Mesenchymal stem cell (in vitro differentiated cells and primary cell): ENCODE results near the gene CYP8B1.

ENCODE experiments used
- DNase-seq: peaks from one replicate; pipeline ENCODE4 v3.0.0-alpha.2; 2013
- H2AFZ ChIP-seq: one replicate; pipeline ENCODE4 v1.6.1; 2013; ENCODE audit warnings: low read depth, mild to moderate bottlenecking, control low read depth, inconsistent platforms, low read length, moderate library complexity
- H2AK5ac ChIP-seq: 2 replicates; pipeline ENCODE4 v1.6.1; 2013; ENCODE audit warnings: low read length, moderate library complexity, mild to moderate bottlenecking, inconsistent platforms; ENCODE audit not compliant: severe bottlenecking
- H2BK120ac ChIP-seq: one replicate; pipeline ENCODE4 v1.6.1; 2013; ENCODE audit warnings: low read depth, mild to moderate bottlenecking, inconsistent platforms, low read length, moderate library complexity
- H2BK12ac ChIP-seq, 2 experiments: one replicate each; pipeline ENCODE4 v1.6.1; 2013; ENCODE audit warnings: inconsistent platforms in 2 of 2, low read length in 2 of 2, mild to moderate bottlenecking in 2 of 2, moderate library complexity in 2 of 2, control low read depth in 1 of 2
- H2BK15ac ChIP-seq: one replicate; pipeline ENCODE4 v1.6.1; 2013; ENCODE audit warnings: mild to moderate bottlenecking, low read depth, inconsistent platforms; ENCODE audit not compliant: poor library complexity, severe bottlenecking
- H2BK5ac ChIP-seq: 2 replicates; pipeline ENCODE4 v1.6.1; 2013; ENCODE audit warnings: low read depth, mild to moderate bottlenecking, low read length, control low read depth, inconsistent platforms; ENCODE audit not compliant: poor library complexity, severe bottlenecking
- H3K14ac ChIP-seq, 2 experiments: one replicate each; pipeline ENCODE4 v1.6.1; 2013; ENCODE audit warnings: inconsistent platforms in 2 of 2, low read length in 2 of 2, control low read depth in 1 of 2, mild to moderate bottlenecking in 1 of 2, moderate library complexity in 1 of 2
- H3K18ac ChIP-seq, 2 experiments: one replicate each; pipeline ENCODE4 v1.6.1; 2013; ENCODE audit warnings: inconsistent platforms in 2 of 2, low read length in 2 of 2, control low read depth in 1 of 2, low read depth in 1 of 2, mild to moderate bottlenecking in 1 of 2
- H3K23ac ChIP-seq, 2 experiments: one replicate each; pipeline ENCODE4 v1.6.1; 2013; ENCODE audit warnings: inconsistent platforms in 2 of 2, low read length in 2 of 2, mild to moderate bottlenecking in 2 of 2, moderate library complexity in 2 of 2, control low read depth in 1 of 2
- H3K27ac ChIP-seq: 2 replicates; pipeline ENCODE4 v1.5.1; 2013; ENCODE audit warnings: mild to moderate bottlenecking, moderate library complexity, low read length, control low read depth, inconsistent platforms; ENCODE audit not compliant: poor library complexity, severe bottlenecking
- H3K27me3 ChIP-seq, 2 experiments: 2 replicates each; pipeline versions ENCODE4 v1.6.1 to v1.7.0; 2013; ENCODE audit warnings: low read length in 2 of 2, mild to moderate bottlenecking in 2 of 2, moderate library complexity in 2 of 2, control low read depth in 1 of 2, inconsistent platforms in 1 of 2; ENCODE audit not compliant: control insufficient read depth in 1 of 2, insufficient read depth in 1 of 2
- H3K36me3 ChIP-seq, 2 experiments: 2 replicates each; pipeline versions ENCODE4 v1.6.1 to v1.7.0; 2013; ENCODE audit warnings: low read length in 2 of 2, control low read depth in 1 of 2, inconsistent platforms in 1 of 2, low read depth in 1 of 2, mild to moderate bottlenecking in 1 of 2; ENCODE audit not compliant: insufficient read depth in 2 of 2, control insufficient read depth in 1 of 2
- H3K4ac ChIP-seq, 2 experiments: one replicate each; pipeline ENCODE4 v1.6.1; 2013; ENCODE audit warnings: inconsistent platforms in 2 of 2, low read length in 2 of 2, mild to moderate bottlenecking in 2 of 2, moderate library complexity in 2 of 2, control low read depth in 1 of 2, low read depth in 1 of 2
- H3K4me1 ChIP-seq: 2 replicates; pipeline ENCODE4 v1.6.1; 2013; ENCODE audit warnings: low read depth, low read length, control low read depth; ENCODE audit not compliant: control insufficient read depth, insufficient read depth
- H3K4me2 ChIP-seq: 2 replicates; pipeline ENCODE4 v1.6.1; 2013; ENCODE audit warnings: low read length, mild to moderate bottlenecking, inconsistent platforms; ENCODE audit not compliant: poor library complexity, severe bottlenecking
- H3K4me3 ChIP-seq, 2 experiments: 2 replicates each; pipeline versions ENCODE4 v1.5.1 to v1.7.0; 2013; ENCODE audit warnings: low read length in 2 of 2, mild to moderate bottlenecking in 2 of 2, control low read depth in 1 of 2, low read depth in 1 of 2; ENCODE audit not compliant: insufficient read depth in 1 of 2
- H3K79me1 ChIP-seq: replicated peaks from 2 replicates; pipeline ENCODE4 v1.6.1; 2013; ENCODE audit warnings: mild to moderate bottlenecking, control low read depth, low read length, inconsistent platforms; ENCODE audit not compliant: poor library complexity, severe bottlenecking
- H3K9ac ChIP-seq: 2 replicates; pipeline ENCODE4 v1.7.0; 2013; ENCODE audit warnings: mild to moderate bottlenecking, low read length, moderate library complexity
- H3K9me3 ChIP-seq: 2 replicates; pipeline ENCODE4 v1.7.0; 2013; ENCODE audit warnings: mild to moderate bottlenecking, low read length; ENCODE audit not compliant: control insufficient read depth
- H4K8ac ChIP-seq: one replicate; pipeline ENCODE4 v1.6.1; 2013; ENCODE audit warnings: inconsistent platforms, mild to moderate bottlenecking, low read length, moderate library complexity
- H4K91ac ChIP-seq: one replicate; pipeline ENCODE4 v1.6.1; 2013; ENCODE audit warnings: mild to moderate bottlenecking, low read length, inconsistent platforms
- WGBS: methylation state at CpG from one replicate; pipeline ENCODE4 v1.1.7; 2013; ENCODE audit warnings: mixed read lengths; 5-methylcytosine and 5-hydroxymethylcytosine counted together

The CYP8B1 gene

GRCh38 chr3:42880183-42880582 is 4.5 kb upstream of the CYP8B1 start:
- Histone ChIP-seq H3K23ac (no peak overlapping the region), H2AFZ (peak overlapping the region; percentile 75), H3K36me3 (no peaks in the 10 kb centered on the region), H3K9ac (peak overlapping the region; percentile 90), H3K18ac (peak overlapping the region in 1 of 2 experiments; percentile 97), H4K8ac (no peak overlapping the region), H3K4me3 (peak overlapping the region in 1 of 2 experiments; percentile 80), H3K27ac (no peak overlapping the region), H2BK120ac (no peak overlapping the region), H2AK5ac (no peak overlapping the region), H3K4ac (no peak overlapping the region), H2BK5ac (no peak overlapping the region), H2BK15ac (no peak overlapping the region), H3K27me3 (peaks cover 9 to 11% of the 10 kb centered on the region in 2 experiments), H3K4me1 (peaks cover 7% of the 10 kb centered on the region), H3K4me2 (no peak overlapping the region), H2BK12ac (no peak overlapping the region), H3K79me1 (no peaks in the 10 kb centered on the region), H3K14ac (no peak overlapping the region), H3K9me3 (no peaks in the 10 kb centered on the region), H4K91ac (no peak overlapping the region)
- no peak for DNase-seq
- WGBS: 93% methylated on average over 9 of the region's 9 CpGs

GRCh38 chr3:42877881-42878280 is 2.2 kb upstream of the CYP8B1 start:
- H3K4me1 ChIP-seq: peaks cover 7% of the 10 kb centered on the region
- no peak overlapping the region for H3K27ac ChIP-seq
- H3K4me2 ChIP-seq: no peak overlapping the region
- H2BK12ac ChIP-seq: no peak overlapping the region
- no peak overlapping the region for H4K91ac ChIP-seq
- H3K79me1 ChIP-seq: no peaks in the 10 kb centered on the region
- no peak overlapping the region for H2AFZ ChIP-seq
- no peak overlapping the region for H2BK120ac ChIP-seq
- H3K4me3 ChIP-seq: no peak overlapping the region
- no peak overlapping the region for H2BK15ac ChIP-seq
- H4K8ac ChIP-seq: no peak overlapping the region
- no peak overlapping the region for H3K18ac ChIP-seq
- no peak overlapping the region for H3K14ac ChIP-seq
- no peak for DNase-seq
- WGBS: no CpG with 5 or more reads among the region's 2 CpGs
- H3K36me3 ChIP-seq: no peaks in the 10 kb centered on the region
- no peak overlapping the region for H3K23ac ChIP-seq
- H2AK5ac ChIP-seq: no peak overlapping the region
- peaks cover 9 to 20% of the 10 kb centered on the region in 2 experiments for H3K27me3 ChIP-seq
- no peak overlapping the region for H2BK5ac ChIP-seq
- H3K9ac ChIP-seq: no peak overlapping the region
- no peaks in the 10 kb centered on the region for H3K9me3 ChIP-seq
- H3K4ac ChIP-seq: no peak overlapping the region

- Histone ChIP-seq H3K4me2 (no peak overlapping the region), H3K4me1 (peaks cover 7% of the 10 kb centered on the region), H3K4me3 (no peak overlapping the region), H2AK5ac (no peak overlapping the region), H3K14ac (no peak overlapping the region), H4K91ac (no peak overlapping the region), H2BK120ac (no peak overlapping the region), H4K8ac (no peak overlapping the region), H2BK12ac (no peak overlapping the region), H2AFZ (no peak overlapping the region), H3K9ac (no peak overlapping the region), H3K4ac (no peak overlapping the region), H3K27ac (no peak overlapping the region), H3K9me3 (no peaks in the 10 kb centered on the region), H3K79me1 (no peaks in the 10 kb centered on the region), H3K36me3 (no peaks in the 10 kb centered on the region), H3K27me3 (peaks cover 13 to 20% of the 10 kb centered on the region in 2 experiments), H2BK5ac (no peak overlapping the region), H3K23ac (no peak overlapping the region), H2BK15ac (no peak overlapping the region), H3K18ac (no peak overlapping the region)
- WGBS: 65% methylated on average over 6 of the region's 7 CpGs
- no peak for DNase-seq
Observed at GRCh38 chr3:42876940-42877720, 1.5 kb upstream of the CYP8B1 start.

DNA sequence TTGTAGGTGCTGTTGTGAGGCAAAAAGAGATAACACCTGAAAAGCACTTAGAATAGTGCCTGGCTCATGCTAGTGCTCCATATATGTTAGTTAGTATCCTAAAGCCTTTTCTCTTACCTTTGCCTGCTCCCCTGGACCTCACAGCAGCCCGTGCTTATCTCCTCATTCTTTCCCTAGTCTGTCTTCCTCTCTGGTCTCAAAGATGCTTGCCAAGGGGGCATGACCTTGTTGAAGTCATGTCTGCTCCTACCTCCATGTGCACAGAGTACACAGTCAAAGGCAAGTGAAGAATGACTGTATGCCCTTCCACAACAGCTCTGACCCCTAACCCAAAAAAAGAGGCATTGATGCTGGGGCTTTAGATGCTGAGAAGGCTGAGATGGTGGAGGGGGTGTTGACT is 722 bp upstream of the CYP8B1 start:
- no peak for DNase-seq
- no peak overlapping the region for H3K14ac ChIP-seq
- H3K23ac ChIP-seq: no peak overlapping the region
- H3K36me3 ChIP-seq: no peaks in the 10 kb centered on the region
- no peak overlapping the region for H4K91ac ChIP-seq
- no peak overlapping the region for H2AK5ac ChIP-seq
- no peak overlapping the region for H3K18ac ChIP-seq
- peaks cover 7% of the 10 kb centered on the region for H3K4me1 ChIP-seq
- H2BK15ac ChIP-seq: no peak overlapping the region
- H2BK5ac ChIP-seq: no peak overlapping the region
- H2BK12ac ChIP-seq: no peak overlapping the region
- H3K27me3 ChIP-seq: peaks cover 16 to 20% of the 10 kb centered on the region in 2 experiments
- WGBS: 58% methylated on average over 1 of the region's 1 CpG
- H3K9me3 ChIP-seq: no peaks in the 10 kb centered on the region
- H3K27ac ChIP-seq: no peak overlapping the region
- H4K8ac ChIP-seq: no peak overlapping the region
- H2AFZ ChIP-seq: no peak overlapping the region
- no peak overlapping the region for H3K9ac ChIP-seq
- H3K79me1 ChIP-seq: no peaks in the 10 kb centered on the region
- H3K4me3 ChIP-seq: no peak overlapping the region
- H2BK120ac ChIP-seq: no peak overlapping the region
- H3K4me2 ChIP-seq: no peak overlapping the region
- no peak overlapping the region for H3K4ac ChIP-seq
